DMS153 (cell line): ENCODE results near the gene RAB3B.
"Not testable (repeated sequence)": the region's sequence is repeated elsewhere in the genome, so short reads cannot be mapped to it uniquely, and the experiment has no call there.

Source experiments
- DNase-seq: peaks from one replicate; lab custom pipeline; 2025; lab: John Stamatoyannopoulos, UW

Gene RAB3B

DNA sequence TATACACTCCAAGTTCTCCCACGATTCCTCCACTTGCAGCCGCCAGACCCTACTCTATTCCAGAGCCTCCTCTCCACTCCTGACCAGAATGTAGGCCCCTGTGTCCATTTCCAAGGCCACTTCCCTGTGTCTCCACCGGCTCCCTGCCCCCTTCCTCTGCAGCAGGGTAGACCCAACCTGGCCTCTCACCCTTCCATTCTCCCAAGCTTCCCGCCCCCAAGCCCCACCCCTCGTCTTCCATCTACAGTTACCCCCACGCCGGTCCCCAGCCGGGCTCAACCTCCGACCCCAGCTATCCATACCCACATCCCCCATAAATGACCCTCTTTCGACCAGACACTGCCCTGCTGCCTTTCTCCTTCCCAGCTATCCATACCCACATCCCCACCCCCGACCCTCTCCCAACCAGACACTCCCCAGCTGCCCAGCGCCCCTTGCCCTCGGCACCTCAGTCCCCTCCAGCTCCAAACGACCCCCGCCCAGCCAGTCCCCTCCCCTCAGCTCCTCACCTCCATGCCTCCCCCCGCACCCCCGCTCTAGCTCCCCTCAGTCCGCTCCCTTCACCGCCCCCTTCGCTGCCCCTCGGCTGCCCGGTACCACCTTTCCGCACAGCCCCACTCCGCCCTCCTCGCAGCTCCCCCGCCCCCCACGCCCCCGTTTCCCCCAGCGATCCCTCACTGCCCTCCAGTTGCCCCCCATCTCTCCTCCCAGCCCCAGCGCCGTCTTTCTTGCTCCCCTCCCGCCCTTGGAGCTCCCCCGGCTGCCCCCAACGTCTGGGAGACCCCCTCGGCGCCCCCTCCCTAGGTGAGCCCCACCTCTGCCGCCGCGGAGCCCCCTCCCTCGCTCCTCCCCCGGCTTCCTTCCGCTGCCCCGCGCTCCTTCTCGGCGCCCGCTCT lies 670 bp downstream of the RAB3B start:
- no peak for DNase-seq

DNA sequence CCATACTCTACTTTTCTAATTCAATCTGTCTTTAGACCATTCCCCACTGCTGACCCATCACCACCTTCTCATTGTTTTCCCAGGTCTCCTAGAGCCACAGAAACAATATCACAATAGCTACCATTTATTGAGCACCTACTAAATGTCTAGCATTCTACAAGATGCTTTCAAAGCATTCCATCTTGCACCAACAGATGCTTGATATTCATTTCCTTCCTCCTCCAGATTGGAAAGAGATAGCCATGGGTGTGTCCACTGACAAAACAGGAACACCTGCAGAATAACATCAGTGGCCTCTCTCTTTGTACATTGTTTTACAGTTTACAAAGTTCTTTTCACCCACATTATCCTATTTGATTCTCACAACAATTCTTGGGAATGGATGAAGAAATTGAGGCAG lies 2.2 kb downstream of the RAB3B start:
- DNase-seq = no peak

DNA sequence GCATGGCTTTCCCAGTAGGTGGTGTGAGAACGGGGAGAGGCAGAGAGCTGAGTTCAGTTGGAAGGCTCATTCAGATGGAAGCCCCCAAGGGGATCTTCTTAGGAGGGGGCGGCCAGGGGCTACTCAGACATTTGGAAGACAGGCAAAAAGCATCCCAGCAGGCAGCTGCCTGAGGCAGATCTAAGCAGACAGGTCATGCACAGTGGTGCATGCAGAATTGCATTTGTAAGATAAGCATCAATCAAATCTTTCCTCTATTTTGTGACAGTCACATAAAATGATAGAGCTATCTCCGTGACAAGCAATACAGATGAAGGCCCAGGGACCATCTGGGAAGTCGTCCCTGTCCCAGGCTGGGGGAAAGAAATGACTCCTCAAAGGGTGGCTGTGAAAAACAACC lies 3.8 kb downstream of the RAB3B start:
- no peak for DNase-seq

DNA sequence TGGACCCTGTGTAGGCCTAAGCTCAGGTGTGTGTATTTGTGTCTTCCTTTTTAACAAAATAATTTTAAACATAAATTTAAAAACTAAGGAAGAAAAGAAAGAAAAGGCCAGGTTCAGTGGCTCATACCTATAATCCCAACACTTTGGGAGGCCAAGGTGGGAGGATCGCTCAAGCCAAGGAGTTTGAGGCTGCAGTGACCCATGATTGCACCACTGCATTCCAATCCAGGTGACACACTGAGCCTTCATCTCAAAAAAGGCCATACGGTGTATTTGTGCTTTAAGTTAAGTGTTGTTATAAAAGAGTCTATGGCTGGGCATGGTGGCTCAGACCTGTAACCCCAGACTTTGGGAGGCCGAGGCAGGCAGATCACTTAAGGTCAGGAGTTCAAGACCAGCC lies 8.3 kb downstream of the RAB3B start:
- no peak for DNase-seq

DNA sequence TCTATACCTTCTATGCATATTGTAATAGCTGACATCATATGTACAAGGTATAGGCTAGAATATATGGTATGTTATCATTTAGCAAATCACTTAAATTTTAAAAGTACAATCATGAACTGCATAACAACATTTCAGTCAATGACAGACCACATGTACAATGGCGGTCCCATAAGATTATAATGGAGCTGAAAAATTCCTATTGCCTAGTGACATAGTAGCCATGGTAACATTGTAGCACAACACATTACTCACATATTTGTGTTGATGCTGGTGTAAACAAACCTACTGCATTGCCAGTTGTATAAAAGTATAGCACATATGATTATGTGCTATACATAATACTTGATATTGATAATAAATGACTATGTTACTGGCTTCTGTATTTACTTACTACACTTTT lies 8.9 kb downstream of the RAB3B start:
- no peak for DNase-seq

DNA sequence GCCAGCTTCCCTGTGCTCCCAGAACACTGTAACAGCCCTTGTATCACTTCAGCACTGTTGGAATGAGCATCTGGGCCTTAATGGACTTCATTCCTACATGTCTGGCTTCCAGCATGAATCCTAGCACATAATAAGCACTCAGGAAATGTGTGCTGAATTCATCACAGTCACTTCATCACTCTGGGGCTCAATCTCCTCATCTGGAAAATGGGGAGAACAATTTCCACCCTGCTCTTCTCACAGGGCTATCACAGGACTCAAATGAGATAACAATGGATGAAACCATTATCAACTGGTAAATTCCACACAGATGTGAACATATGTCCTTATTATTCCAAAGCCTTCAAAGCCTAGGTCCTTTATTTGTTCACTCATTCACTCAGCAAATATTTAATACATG lies 12.4 kb downstream of the RAB3B start:
- no peak for DNase-seq

DNA sequence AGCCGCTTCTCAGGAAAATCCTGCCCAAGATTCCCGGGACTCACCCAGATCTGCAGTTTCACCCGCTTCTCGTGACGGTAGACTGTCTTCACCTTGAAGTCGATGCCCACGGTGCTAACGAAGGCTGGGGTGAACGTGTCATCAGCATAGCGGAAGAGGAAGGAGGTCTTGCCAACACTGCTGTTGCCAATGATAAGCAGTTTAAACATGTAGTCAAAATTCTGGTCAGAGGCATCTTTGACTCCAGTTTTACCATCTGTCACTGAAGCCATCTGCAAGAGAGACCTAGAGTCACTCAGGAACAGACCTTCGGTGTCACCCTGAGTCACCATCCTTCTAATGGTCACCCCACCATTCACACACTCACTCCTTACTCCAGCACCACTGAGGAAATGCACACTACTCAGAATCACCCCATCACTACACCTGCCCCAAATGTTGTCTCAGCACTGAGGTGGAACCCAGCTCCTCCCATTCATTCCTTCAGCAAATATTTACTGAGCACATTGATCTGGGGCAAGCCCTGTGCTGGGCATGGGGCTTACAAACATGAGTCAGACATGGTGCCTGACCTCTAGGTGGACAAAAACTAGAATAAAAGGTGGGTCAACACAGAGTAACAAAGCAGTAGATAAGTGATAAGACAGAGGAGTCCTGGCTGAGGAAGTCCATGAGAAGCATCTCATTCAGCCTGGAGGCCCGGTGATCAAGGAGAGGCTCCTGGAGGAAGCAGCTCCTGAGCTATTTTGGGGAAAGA lies 13.5 kb downstream of the RAB3B start:
- no peak for DNase-seq

DNA sequence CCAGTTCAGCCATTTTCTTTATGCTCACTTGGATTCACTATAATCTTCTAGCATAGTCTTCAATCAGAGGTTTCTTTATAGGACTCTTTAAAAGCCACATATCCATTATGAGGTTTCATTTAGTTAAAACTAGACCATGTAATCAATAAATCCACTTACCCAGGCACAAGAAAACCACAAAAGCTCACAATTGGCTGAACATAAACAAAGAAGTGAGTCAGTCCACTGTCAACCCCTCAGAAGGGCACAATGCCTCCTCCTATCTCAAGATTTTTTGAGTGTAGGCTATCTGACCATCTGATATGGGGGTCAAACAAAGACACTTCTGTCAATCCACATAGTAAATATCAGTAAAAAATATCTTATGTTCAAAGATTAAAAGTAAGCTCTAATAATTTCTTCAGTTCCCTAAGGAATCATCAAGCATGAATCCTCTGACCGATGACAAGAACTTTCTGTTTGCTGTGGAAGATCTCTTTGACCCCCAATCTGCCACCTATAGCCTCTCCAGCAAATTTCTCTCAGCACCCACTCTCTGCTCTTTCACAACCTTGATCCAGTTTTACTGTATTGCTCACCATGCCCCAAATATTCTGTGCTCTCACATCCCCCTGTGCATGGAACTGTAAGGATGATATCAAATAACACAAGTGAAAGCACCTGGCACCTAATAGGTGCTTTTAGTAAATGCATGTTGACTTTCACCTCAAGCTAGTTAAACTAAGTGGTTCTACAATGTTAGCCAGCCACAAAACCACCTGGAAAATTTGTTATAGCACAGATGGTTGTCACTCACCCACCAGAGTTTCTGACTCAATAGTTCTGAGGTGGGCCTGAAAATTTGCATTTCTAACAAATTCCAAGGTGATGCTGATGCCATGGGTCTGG lies 16.7 kb downstream of the RAB3B start:
- DNase-seq = peak; percentile 80

DNA sequence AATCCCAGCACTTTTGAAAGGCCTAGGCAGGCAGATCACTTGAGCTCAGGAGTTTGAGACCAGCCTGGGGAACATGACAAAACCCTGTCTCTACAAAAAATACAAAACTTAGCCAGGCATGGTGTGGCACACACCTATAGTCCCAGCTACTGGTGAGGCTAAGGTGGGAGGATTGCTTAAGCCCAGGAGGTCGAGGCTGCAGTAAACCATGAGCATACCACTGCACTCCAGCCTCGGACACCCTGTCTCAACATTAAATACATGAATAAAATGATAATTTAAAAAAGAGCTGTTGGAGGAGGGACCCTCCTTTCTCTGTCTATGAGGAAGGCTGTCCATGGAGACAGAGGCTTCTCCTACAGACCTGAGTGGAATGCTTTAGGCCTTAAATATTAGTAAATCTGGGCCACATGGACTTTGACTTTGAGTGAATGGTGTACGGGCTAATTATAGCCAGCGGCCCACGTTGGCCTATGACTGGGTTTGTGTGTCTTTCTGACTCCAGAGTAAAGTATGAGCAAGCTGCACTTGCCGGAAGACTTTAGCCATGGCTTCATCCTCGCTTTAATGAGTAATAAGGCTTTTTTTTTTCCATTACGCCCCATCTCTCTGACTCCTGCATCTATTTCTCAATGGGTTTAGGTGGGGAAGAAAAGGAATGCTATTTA lies 21.3 kb downstream of the RAB3B start:
- DNase-seq = no peak

DNA sequence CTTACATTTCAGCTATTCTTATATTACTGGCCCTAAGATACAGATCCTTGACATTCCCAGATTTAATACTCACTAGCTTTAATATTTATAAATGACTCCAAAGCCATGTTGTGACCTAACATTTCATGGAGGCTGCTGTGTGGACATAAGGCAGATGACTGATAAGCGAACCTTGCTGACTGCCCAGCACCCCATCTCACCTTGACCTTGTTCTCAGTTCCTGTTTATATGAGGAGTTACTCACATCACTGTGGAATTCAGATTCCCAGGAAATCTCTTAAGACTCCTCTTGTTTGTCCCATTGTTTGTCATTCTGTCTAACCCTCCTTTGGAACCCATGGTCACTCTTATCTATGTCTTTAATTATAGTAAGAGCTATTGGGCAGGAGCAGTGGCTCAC lies 21.9 kb downstream of the RAB3B start:
- no peak for DNase-seq

DNA sequence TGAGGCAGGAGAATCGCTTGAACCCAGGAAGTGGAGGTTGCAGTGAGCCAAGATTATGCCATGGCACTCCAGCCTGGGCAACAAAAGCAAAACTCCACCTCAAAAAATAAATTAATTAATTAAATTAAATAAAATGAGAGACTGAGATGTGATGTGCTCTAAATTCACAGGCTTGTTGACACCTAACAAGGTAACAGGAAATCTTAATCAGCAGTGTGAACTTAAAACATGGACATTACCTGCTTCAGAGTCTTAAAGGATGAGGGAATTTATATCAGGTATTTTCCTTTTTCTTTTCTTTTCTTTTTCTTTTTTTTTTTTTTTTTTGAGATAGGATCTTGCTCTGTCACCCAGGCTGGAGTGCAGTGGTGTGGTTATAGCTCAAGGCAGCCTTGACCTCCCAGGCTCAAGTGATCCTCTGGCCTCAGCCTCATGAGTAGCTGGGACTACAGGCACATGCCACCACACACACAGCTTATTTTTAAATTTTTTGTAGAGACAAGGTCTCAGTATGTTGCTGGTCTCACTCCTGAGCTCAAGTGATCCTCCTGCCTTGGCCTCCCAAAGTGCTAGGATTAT lies 23.2 kb downstream of the RAB3B start:
- DNase-seq = not testable (repeated sequence)

DNA sequence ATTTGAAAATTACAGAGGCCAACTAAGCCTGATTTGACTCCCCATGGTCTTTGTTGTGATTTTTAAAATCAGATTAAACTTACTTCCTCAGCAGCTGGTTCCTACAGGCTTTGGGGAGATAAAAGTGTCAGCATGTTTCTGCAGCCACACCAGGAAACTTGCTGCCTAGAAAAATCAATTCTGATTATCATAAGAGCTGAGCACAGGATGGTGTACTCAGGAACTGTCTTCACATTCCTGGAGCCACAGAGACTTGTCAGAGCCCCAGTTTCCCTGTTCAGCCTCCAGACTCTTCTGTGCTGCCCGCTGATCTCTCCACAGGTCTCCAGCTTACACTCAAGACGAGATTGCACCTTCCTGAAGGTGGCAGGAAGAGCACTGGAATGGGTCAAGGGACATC lies 23.9 kb downstream of the RAB3B start:
- DNase-seq = no peak

DNA sequence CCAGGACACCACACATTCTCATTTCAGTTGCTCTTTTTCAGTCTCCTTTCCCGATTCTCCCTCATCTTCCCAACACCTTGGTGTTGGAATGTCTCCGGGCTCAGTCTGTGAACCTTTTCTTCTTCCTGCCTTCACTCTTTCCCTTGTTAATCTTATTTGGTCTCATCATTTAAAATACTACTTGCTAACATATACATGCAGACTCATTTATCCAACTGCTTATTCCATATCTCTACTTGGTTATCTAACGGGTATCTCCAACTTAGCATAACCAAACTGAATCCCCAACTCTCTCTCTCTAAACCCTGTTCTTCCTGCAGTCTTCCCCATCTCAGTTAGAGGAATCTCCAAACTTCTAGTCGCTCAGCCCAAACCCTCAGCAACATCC lies 26.2 kb downstream of the RAB3B start:
- no peak for DNase-seq

DNA sequence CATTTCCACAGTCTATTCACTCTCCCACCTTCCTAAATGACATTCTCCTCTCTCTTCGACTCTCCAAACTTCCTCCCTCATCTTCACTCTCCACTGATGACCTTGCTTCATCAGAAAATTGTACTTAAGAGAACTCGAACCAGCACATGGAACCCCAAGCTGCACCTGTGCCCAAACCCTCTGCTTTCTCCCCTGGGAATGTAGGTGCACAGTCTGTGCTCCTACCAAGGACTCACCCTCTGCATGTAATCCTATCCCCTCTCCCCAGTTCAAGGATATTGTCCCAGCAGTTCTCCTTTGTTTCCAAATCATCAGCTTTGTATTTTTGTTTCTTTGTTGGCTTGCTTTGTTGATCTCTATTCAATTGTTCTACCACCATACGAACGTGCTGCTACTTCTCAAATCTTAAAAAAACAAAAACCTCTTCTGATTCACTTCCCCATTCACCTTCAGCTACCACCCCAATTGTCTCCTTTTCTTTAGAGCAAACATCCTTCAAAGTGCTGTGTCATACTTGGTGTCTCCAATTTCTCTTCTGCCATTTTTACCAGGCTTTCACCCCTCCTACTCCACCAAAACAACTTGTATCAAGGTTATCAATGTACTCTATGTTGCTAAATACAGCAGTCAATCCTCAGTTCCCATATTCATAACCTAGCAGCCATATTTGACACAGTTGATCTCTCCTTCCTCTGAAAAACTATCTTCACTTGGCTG lies 26.8 kb downstream of the RAB3B start:
- DNase-seq = no peak

DNA sequence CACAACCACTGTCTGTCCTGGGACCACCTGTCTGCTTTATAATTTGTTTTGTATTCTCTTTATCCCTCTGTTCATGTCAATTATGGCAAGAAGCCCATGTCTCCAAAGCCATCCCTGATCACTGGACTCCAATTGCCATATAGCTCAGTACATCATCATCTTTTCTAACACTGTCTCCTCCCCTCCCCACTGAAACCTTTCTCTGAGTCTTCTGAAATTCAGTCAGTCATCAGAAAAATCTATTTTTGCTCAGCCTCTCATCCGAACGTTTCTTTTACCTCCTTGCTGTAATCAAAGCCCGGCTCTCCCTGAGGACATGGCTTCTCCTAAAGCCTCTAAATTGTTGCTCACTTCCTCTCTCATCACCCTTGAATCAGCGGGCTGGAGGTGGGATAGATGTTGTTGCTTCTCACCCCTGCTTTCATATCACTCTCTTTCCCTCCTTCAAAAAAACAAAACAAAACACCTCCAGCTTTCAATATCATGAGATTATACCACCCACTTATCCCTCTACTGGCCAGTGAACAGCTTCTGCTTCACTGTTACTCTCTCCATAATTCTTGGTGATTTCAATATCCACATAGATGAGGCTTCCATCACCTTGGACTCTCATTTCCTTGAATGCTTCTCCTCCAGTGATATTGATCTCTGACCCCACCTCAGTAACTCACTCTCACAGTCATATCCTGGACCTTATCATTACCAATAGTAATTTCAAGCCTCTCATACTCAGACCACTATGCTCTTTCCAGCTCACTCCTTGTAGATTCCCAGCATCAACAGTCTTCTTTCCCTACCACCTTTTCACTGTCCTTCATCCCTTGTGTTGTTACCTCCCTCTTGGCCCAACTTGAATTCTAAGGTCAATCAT lies 27.8 kb downstream of the RAB3B start:
- no peak for DNase-seq

DNA sequence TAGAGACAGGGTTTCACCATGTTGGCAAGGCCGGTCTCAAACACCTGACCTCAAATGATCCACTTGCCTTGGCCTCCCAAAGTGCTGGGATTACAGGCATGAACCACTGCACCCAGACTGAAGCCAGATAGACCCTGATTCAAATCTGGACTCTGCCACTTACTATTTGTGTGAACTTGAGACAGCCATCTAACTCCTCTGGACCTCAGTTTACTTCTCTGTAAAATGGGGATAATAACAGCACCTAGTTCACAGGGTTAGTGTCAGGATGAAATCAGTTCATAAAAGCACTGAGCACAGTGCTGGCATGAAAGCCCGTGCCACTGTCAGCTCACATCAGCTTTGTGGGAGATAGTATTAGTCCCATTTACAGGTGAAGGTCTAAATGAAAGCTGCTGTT lies 28.5 kb downstream of the RAB3B start:
- DNase-seq = no peak

DNA sequence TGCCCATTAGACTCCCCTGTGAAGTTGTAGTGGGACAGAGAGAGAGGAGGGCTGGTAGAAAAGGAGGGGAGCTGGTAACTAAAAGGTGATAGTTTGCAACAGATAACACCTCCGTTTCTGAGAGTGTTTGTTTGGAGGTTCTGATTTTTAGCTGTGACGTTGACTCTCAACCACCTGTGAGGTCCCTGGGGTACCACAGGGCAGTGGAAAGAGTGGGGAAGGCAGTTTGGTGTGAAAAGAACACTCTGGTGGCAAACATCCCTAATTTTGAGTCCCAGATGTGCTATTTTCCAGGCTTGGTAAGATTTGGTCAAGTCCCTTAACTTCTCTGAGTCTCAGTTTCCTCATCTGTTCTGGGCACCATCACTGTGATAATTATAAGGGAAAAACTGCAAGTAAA lies 29.3 kb downstream of the RAB3B start:
- no peak for DNase-seq

DNA sequence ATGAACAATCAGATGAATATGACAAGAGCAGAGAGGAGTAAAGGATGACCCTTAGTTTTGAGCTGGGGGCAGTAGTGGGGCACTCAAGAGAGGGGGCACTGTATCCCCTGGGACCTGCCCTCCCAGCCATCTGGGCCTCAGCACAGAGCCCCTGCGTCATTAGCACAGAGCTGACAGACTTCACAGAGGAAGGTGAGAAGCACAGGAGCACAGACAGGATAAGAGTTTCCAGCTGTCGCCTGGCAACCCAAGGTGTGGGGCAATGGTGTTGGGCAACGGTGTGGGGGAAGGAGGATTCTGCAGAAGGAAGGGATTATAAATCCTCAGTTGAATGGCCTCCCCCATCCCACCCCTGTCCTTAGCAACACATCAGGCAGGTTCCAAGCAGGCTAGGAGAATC lies 30.2 kb downstream of the RAB3B start:
- no peak for DNase-seq

DNA sequence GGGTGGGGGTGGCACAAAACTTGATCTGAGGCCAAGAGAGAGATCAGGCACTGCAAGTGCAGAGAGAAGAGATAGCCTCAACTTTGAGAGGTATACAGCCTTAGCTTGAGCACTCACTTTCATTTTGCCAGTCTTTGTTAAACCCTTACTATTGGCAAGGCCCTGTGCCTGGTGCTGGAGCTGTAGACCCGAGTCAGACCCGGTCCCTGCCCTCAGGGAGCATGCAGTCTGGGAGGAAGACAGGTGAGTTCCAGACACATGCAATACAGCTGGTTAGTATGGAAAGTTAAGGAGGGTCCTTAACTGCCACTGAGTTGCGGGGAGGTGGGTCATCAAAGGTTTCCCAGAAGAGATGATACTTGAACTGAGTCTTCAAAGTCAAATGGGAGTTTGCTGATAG lies 31.7 kb downstream of the RAB3B start:
- no peak for DNase-seq

DNA sequence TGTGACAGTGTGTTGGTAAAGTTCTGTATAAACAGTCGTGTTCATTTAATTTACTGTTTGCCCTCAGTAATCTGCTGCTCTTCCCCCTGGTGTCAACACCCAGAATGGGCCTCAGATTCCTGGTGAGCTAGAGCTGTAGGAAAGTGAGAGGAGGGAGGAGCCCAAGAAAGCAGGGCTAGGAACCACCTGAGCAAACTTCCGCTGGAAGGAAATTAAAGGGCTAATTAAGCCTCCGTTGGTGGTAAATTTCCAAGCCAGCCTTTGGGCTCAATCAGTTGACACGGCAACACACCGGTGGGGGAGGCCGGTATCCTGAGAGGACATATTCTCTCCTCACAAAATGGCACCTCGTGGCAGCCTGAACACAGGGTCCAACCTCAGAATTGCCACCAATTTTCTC lies 32.9 kb downstream of the RAB3B start:
- DNase-seq = peak; percentile 77
